GM12865 (cell line): ENCODE data around the gene MTHFD1L.

Experiments used
- DNase-seq: peaks from one replicate; pipeline ENCODE4 v3.0.0; 2010; ENCODE audit warnings: low read depth
- H3K4me3 ChIP-seq: 2 replicates; pipeline ENCODE4 v1.5.1; 2011; ENCODE audit warnings: mild to moderate bottlenecking, low read depth, low read length, control low read depth
- TF ChIP-seq, protein P1 (sequence below): IDR thresholded peaks from 2 replicates; pipeline ENCODE4 v1.5.1; 2011; ENCODE audit warnings: low read length, control low read depth, low read depth, inconsistent platforms; ENCODE audit not compliant: insufficient read depth; ENCODE audit errors: missing control alignments

MTHFD1L gene

GRCh38 chr6:150993253-150993652 lies 127.8 kb downstream of the MTHFD1L start:
- no peak overlapping the region for H3K4me3 ChIP-seq
- DNase-seq, result no peak
- TF ChIP-seq, protein P1, sequence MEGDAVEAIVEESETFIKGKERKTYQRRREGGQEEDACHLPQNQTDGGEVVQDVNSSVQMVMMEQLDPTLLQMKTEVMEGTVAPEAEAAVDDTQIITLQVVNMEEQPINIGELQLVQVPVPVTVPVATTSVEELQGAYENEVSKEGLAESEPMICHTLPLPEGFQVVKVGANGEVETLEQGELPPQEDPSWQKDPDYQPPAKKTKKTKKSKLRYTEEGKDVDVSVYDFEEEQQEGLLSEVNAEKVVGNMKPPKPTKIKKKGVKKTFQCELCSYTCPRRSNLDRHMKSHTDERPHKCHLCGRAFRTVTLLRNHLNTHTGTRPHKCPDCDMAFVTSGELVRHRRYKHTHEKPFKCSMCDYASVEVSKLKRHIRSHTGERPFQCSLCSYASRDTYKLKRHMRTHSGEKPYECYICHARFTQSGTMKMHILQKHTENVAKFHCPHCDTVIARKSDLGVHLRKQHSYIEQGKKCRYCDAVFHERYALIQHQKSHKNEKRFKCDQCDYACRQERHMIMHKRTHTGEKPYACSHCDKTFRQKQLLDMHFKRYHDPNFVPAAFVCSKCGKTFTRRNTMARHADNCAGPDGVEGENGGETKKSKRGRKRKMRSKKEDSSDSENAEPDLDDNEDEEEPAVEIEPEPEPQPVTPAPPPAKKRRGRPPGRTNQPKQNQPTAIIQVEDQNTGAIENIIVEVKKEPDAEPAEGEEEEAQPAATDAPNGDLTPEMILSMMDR, result no peak

DNA sequence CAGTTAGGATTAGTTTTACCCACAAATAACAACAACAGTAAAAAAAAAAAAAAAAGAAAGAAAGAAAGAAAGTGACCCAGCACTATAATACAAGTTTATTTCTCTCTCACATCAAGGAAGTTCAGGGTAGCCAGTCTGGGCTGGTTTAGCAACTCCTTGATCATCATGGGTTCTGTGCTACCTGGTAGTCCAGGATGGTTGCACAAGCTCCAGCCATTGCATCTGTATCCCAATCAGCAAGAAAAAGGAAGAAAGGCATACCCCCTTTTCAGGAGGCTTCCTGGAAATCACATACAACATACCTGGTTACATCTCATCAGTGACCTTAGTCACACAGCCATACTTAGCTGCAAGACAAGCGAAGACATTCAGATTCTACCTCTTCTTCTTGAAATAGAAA lies 128.5 kb downstream of the MTHFD1L start:
- DNase-seq, result no peak
- TF ChIP-seq, protein P1, result no peak

DNA sequence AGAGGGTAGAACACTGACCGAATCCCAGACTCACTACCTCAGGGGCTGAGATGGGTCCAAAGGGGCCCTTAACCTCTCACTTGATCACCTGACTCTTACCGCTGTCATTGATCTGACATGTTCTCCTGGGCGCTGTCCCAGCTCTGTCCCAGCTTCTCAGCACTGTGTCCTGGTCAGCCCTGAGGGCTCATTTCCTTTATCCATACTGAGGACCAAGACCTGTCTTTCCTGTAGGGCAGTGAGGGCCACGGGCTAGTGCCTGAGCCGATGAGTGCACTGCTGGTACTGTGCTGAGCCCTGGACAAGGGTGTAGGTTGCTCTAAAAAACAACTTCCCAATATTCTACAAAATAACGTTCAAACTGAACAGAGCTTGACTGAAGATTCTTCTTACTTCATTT lies 131.5 kb downstream of the MTHFD1L start:
- TF ChIP-seq, protein P1, result no peak
- DNase-seq, result no peak
- H3K4me3 ChIP-seq, result no peak overlapping the region

More for the DNA sequence above, 128.5 kb downstream of the MTHFD1L start:
- H3K4me3 ChIP-seq, result no peak overlapping the region

- H3K4me3 ChIP-seq, result no peak overlapping the region
- TF ChIP-seq, protein P1, result no peak
- DNase-seq, result no peak
Observed at GRCh38 chr6:150999107-150999506, 133.6 kb downstream of the MTHFD1L start.

GRCh38 chr6:150999576-150999975 lies 134.1 kb downstream of the MTHFD1L start:
- H3K4me3 ChIP-seq, result no peak overlapping the region
- no peak for DNase-seq
- TF ChIP-seq, protein P1, result no peak

- H3K4me3 ChIP-seq, result no peak overlapping the region
- TF ChIP-seq, protein P1, result no peak
- DNase-seq, result no peak
Observed at GRCh38 chr6:151001387-151002056, 136.0 kb downstream of the MTHFD1L start.

DNA sequence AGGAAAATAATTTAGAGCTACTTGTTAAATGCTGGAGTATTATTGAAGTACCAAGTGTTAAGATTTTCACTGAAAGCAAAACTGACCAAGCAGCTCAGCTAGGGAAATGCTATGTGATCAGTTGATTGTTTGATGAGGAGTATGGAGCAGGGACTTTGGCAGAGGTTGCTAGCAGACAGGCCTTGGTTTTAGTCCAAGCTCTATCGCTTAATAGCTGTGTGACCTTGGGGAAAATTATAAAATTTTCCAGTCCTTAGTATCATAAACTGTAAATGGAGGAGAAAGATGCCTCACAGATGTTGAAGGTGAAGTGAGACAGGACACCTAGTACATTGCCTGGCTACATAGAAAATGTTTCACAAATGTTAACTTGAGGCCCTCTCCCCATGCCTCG lies 136.6 kb downstream of the MTHFD1L start:
- DNase-seq, result no peak
- no peak overlapping the region for H3K4me3 ChIP-seq
- TF ChIP-seq, protein P1, result no peak
